H1 (cell line): ENCODE results near the gene ATF3. TPM values are rescaled to one million over a fixed set of nuclear protein-coding genes. Genes with fewer than 3 reads are reported as not detected.

Source experiments
- CTCF ChIA-PET: fragments of 300-600 bp; sonication (Branson Sonifier 250); formaldehyde crosslinking; loops from one replicate; lab custom pipeline; 2021; ENCODE audit not compliant: partially characterized antibody; lab: Charles Lee
- POLR2A ChIA-PET: fragments of 300-600 bp; sonication (Branson Sonifier 250); formaldehyde crosslinking; loops from one replicate; lab custom pipeline; 2021; ENCODE audit warnings: inconsistent platforms; ENCODE audit not compliant: partially characterized antibody; lab: Charles Lee
- DNase-seq, 2 experiments: peaks; one replicate each; pipeline versions ENCODE4 v3.0.0 to v3.0.0-alpha.2; 2010 to 2022; ENCODE audit warnings: low spot score in 2 of 2, low read depth in 1 of 2, mixed read lengths in 1 of 2
- FAIRE-seq: peaks from 2 replicates; lab custom pipeline; 2011; peaks lifted over from hg19 to GRCh38; lab: Jason Lieb, UNC
- H2AFZ ChIP-seq: 2 replicates; pipeline ENCODE4 v1.8.1; 2012; ENCODE audit warnings: low read length, inconsistent platforms
- H2AK5ac ChIP-seq: 2 replicates; pipeline ENCODE4 v1.6.1; 2013; ENCODE audit warnings: low read depth, low read length
- H2BK120ac ChIP-seq: replicated peaks from 2 replicates; pipeline ENCODE3; 2013; ENCODE audit warnings: low read depth, low read length, inconsistent platforms
- H2BK12ac ChIP-seq: 2 replicates; pipeline ENCODE4 v1.6.1; 2013; ENCODE audit warnings: low read depth, low read length
- H2BK15ac ChIP-seq: 2 replicates; pipeline ENCODE4 v1.6.1; 2013; ENCODE audit warnings: low read length
- H2BK20ac ChIP-seq: 2 replicates; pipeline ENCODE4 v1.6.1; 2013; ENCODE audit warnings: low read length
- H2BK5ac ChIP-seq: 2 replicates; pipeline ENCODE4 v1.6.1; 2013; ENCODE audit warnings: low read depth, low read length
- H3K14ac ChIP-seq: 2 replicates; pipeline ENCODE4 v1.6.1; 2013; ENCODE audit warnings: inconsistent platforms; ENCODE audit not compliant: insufficient read length
- H3K18ac ChIP-seq: 2 replicates; pipeline ENCODE4 v1.6.1; 2013; ENCODE audit warnings: low read length; ENCODE audit errors: extremely low read depth
- H3K23ac ChIP-seq: 2 replicates; pipeline ENCODE4 v1.6.1; 2013; ENCODE audit warnings: inconsistent platforms; ENCODE audit not compliant: insufficient read length
- H3K23me2 ChIP-seq: 2 replicates; pipeline ENCODE4 v1.6.1; 2013; ENCODE audit warnings: low read depth, low read length
- H3K27ac ChIP-seq: 2 replicates; pipeline ENCODE4 v1.6.1; 2011; ENCODE audit warnings: low read depth, low read length, inconsistent platforms
- H3K27me3 ChIP-seq, 4 experiments: replicated peaks in 1 of 4; 1 replicate in 1 of 4; 2 replicates in 3 of 4; pipeline versions ENCODE4 v1.6.1 to v1.8.1; 2011 to 2013; ENCODE audit warnings: low read length in 3 of 4, mild to moderate bottlenecking in 3 of 4, inconsistent platforms in 2 of 4, mixed read lengths in 2 of 4, moderate library complexity in 1 of 4; ENCODE audit not compliant: control insufficient read depth in 3 of 4, insufficient read depth in 3 of 4; ENCODE audit errors: extremely low read depth in 1 of 4
- H3K36me3 ChIP-seq, 4 experiments: 2 replicates each; pipeline versions ENCODE4 v1.6.1 to v1.8.1; 2011 to 2013; ENCODE audit warnings: mild to moderate bottlenecking in 4 of 4, low read length in 3 of 4, moderate library complexity in 2 of 4, control low read depth in 1 of 4, inconsistent platforms in 1 of 4; ENCODE audit not compliant: insufficient read depth in 4 of 4, control insufficient read depth in 2 of 4
- H3K4ac ChIP-seq: replicated peaks from 2 replicates; pipeline ENCODE3; 2013; ENCODE audit warnings: low read length, low read depth, mixed read lengths, inconsistent platforms; ENCODE audit not compliant: insufficient read length
- H3K4me1 ChIP-seq, 4 experiments: replicated peaks in 1 of 4; 1 replicate in 1 of 4; 2 replicates in 3 of 4; pipeline versions ENCODE4 v1.6.1 to v1.8.1; 2011 to 2013; ENCODE audit warnings: low read length in 3 of 4, inconsistent platforms in 2 of 4, mixed read lengths in 1 of 4; ENCODE audit not compliant: insufficient read depth in 4 of 4, control insufficient read depth in 3 of 4
- H3K4me2 ChIP-seq, 2 experiments: 2 replicates each; pipeline versions ENCODE4 v1.6.1 to v1.8.1; 2011 to 2013; ENCODE audit warnings: low read depth in 2 of 2, low read length in 2 of 2, control low read depth in 1 of 2, inconsistent platforms in 1 of 2, mild to moderate bottlenecking in 1 of 2; ENCODE audit not compliant: insufficient read depth in 1 of 2
- H3K4me3 ChIP-seq, 4 experiments: fragments of 200-600, 300-600 bp in 1 of 4; sonication (generic), shearing (Covaris generic), sonication (Bioruptor Twin) in 1 of 4; 2 replicates each; pipeline versions ENCODE4 v1.5.1 to v1.8.1; 2011 to 2016; ENCODE audit warnings: low read length in 4 of 4, low read depth in 3 of 4, control low read depth in 2 of 4, inconsistent platforms in 2 of 4, mild to moderate bottlenecking in 2 of 4, mixed read lengths in 1 of 4, moderate library complexity in 1 of 4; ENCODE audit not compliant: insufficient read depth in 2 of 4; ENCODE audit errors: extremely low read depth in 1 of 4
- H3K56ac ChIP-seq: replicated peaks from 2 replicates; pipeline ENCODE3; 2013; ENCODE audit warnings: low read depth, mild to moderate bottlenecking, mixed read lengths, low read length, inconsistent platforms; ENCODE audit not compliant: insufficient read length
- H3K79me1 ChIP-seq: 2 replicates; pipeline ENCODE4 v1.6.1; 2013; ENCODE audit warnings: low read depth, low read length, control low read depth
- H3K79me2 ChIP-seq, 2 experiments: 2 replicates each; pipeline versions ENCODE4 v1.6.1 to v1.8.1; 2012 to 2013; ENCODE audit warnings: low read length in 2 of 2, mild to moderate bottlenecking in 2 of 2, inconsistent platforms in 1 of 2; ENCODE audit not compliant: insufficient read depth in 2 of 2, control insufficient read depth in 1 of 2
- H3K9ac ChIP-seq, 4 experiments: replicated peaks in 1 of 4; 1 replicate in 1 of 4; 2 replicates in 3 of 4; pipeline versions ENCODE4 v1.6.1 to v1.8.1; 2011 to 2013; ENCODE audit warnings: low read depth in 3 of 4, low read length in 3 of 4, control low read depth in 2 of 4, mild to moderate bottlenecking in 2 of 4, moderate library complexity in 2 of 4, inconsistent platforms in 1 of 4; ENCODE audit errors: extremely low read depth in 1 of 4
- H3K9me3 ChIP-seq, 2 experiments: 2 replicates each; pipeline versions ENCODE4 v1.6.1 to v1.8.1; 2012 to 2013; ENCODE audit warnings: mild to moderate bottlenecking in 2 of 2, moderate library complexity in 2 of 2, control low read depth in 1 of 2, inconsistent platforms in 1 of 2, low read depth in 1 of 2, low read length in 1 of 2, mixed read lengths in 1 of 2; ENCODE audit not compliant: insufficient read depth in 2 of 2
- H4K20me1 ChIP-seq, 2 experiments: replicated peaks in 1 of 2; 2 replicates each; pipeline versions ENCODE3 to v1.8.1; 2011 to 2013; ENCODE audit warnings: inconsistent platforms in 2 of 2, low read length in 2 of 2, mild to moderate bottlenecking in 1 of 2; ENCODE audit not compliant: insufficient read depth in 2 of 2, control insufficient read depth in 1 of 2
- H4K5ac ChIP-seq: 2 replicates; pipeline ENCODE4 v1.6.1; 2013; ENCODE audit warnings: low read length, low read depth, mixed read lengths, inconsistent platforms; ENCODE audit not compliant: insufficient read length
- H4K8ac ChIP-seq: 2 replicates; pipeline ENCODE4 v1.8.0; 2013; ENCODE audit warnings: mild to moderate bottlenecking, moderate library complexity, low read length, inconsistent platforms; ENCODE audit not compliant: insufficient read depth; ENCODE audit errors: extremely low read depth
- H4K91ac ChIP-seq: replicated peaks from 2 replicates; pipeline ENCODE3; 2013; ENCODE audit warnings: low read length, mixed read lengths, inconsistent platforms; ENCODE audit not compliant: insufficient read length
- ASH2L ChIP-seq: fragments of 200-600, 300-600 bp; sonication (generic); IDR thresholded peaks from one replicate; pipeline ENCODE4 v1.7.1; 2017; ENCODE audit warnings: low read length
- BACH1 ChIP-seq: IDR thresholded peaks from 2 replicates; pipeline ENCODE4 v1.6.1; 2012; ENCODE audit warnings: low read length, improper control_type of control experiment
- CTBP2 ChIP-seq: IDR thresholded peaks from 2 replicates; pipeline ENCODE4 v1.7.0; 2011; ENCODE audit warnings: borderline replicate concordance, mild to moderate bottlenecking, moderate library complexity, mixed read lengths, low read length; ENCODE audit not compliant: insufficient read depth, insufficient read length
- NRF1 ChIP-seq: IDR thresholded peaks from 2 replicates; pipeline ENCODE4 v1.6.1; 2011; ENCODE audit warnings: mild to moderate bottlenecking, low read depth, low read length, improper control_type of control experiment
- POLR2AphosphoS5 ChIP-seq: IDR thresholded peaks from 2 replicates; pipeline ENCODE4 v1.6.1; 2011; ENCODE audit warnings: low read depth, low read length
- SP2 ChIP-seq: IDR thresholded peaks from 2 replicates; pipeline ENCODE4 v1.6.1; 2012; ENCODE audit warnings: mild to moderate bottlenecking, low read length, inconsistent platforms
- SP4 ChIP-seq: IDR thresholded peaks from 2 replicates; pipeline ENCODE4 v1.6.1; 2012; ENCODE audit warnings: low read length, inconsistent platforms
- SUZ12 ChIP-seq: fragments of 200-600 bp; sonication (generic); IDR thresholded peaks from 2 replicates; pipeline ENCODE4 v1.6.1; 2012; ENCODE audit warnings: mild to moderate bottlenecking, inconsistent platforms, low read length, moderate library complexity, mixed read lengths
- TAF1 ChIP-seq: IDR thresholded peaks from 2 replicates; pipeline ENCODE4 v1.6.1; 2011; ENCODE audit warnings: mild to moderate bottlenecking, low read depth, low read length
- YY1 ChIP-seq: IDR thresholded peaks from 2 replicates; pipeline ENCODE4 v1.6.1; 2011; ENCODE audit warnings: low read depth, mild to moderate bottlenecking, low read length
- WGBS, 2 experiments: shearing (Covaris generic) in 1 of 2; methylation state at CpG; one replicate each; pipeline versions ENCODE4 v1.1.6 to v1.1.7; 2013 to 2015; ENCODE audit warnings: low lambda C conversion rate in 2 of 2, mixed read lengths in 2 of 2, inconsistent platforms in 1 of 2, low coverage in 1 of 2, missing lambda C conversion rate in 1 of 2; ENCODE audit not compliant: insufficient replicate concordance in 2 of 2, insufficient coverage in 1 of 2, insufficient read length in 1 of 2; ENCODE audit errors: extremely low coverage in 1 of 2, missing lambda C conversion rate in 1 of 2; 5-methylcytosine and 5-hydroxymethylcytosine counted together
- polyA plus RNA-seq, 7 experiments: library from polyadenylated mRNA; depleted of rRNA in 3 of 7; stranded (reverse) in 5 of 7; unstranded in 2 of 7; fragments of >200 nt in 5 of 7; fragments of 200-250 nt in 2 of 7; gene quantifications; 1 replicate in 5 of 7; 2 replicates in 1 of 7; 4 replicates in 1 of 7; pipeline versions ENCODE4 v1.2.1 to v1.2.3, GENCODE V29; 2011 to 2013; ENCODE audit warnings: missing spikeins in 2 of 7, mixed read lengths in 2 of 7
- total RNA-seq: library from RNA; stranded (reverse); fragmentation: NEBNext Ultra II Directional; extraction: Animal tissue kit (Norgen Biotek cat#: 25700); gene quantifications from 2 replicates; pipeline ENCODE4 v1.2.1, GENCODE V29; 2021

The ATF3 gene
- total and polyA plus RNA-seq, 2 of the 8 experiments (the other 6 are each of a cell fraction or from before 2014, with no cell fraction given), result 12.2 to 27.7 TPM

- Histone ChIP-seq H3K4me1 (peaks cover 0 to 7% (median under 1%) of the 10 kb centered on the region in 4 experiments; a peak in 2 of 7 replicates), H4K8ac (no peak overlapping the region), H3K4me3 (no peak overlapping the region), H3K23ac (no peak overlapping the region), H3K27ac (no peak overlapping the region), H3K4me2 (no peak overlapping the region), H2BK12ac (no peak overlapping the region)
- no peak for FAIRE-seq
- no peak for TF ChIP-seq SUZ12
- no peak for TF ChIP-seq TAF1
- TF ChIP-seq SP2, result no peak
- no peak for TF ChIP-seq YY1
- no peak for TF ChIP-seq BACH1
- no peak for TF ChIP-seq CTBP2
- TF ChIP-seq POLR2AphosphoS5, result no peak
- TF ChIP-seq ASH2L, result no peak
- TF ChIP-seq NRF1, result no peak
- no peak for TF ChIP-seq SP4
- TF ChIP-seq, all 59 proteins: peak for 0
- H2AK5ac ChIP-seq, result no peak overlapping the region
- H3K79me2 ChIP-seq, result no peaks in the 10 kb centered on the region
- no peaks in the 10 kb centered on the region for H4K20me1 ChIP-seq
- no peak overlapping the region for H3K18ac ChIP-seq
- no peak overlapping the region for H3K14ac ChIP-seq
- no peaks in the 10 kb centered on the region for H3K36me3 ChIP-seq
- H4K5ac ChIP-seq, result no peak overlapping the region
- H2BK15ac ChIP-seq, result no peak overlapping the region
- peaks cover 3% of the 10 kb centered on the region in 2 experiments; a peak in 2 of 4 replicates for H3K9me3 ChIP-seq
- no peak overlapping the region for H2BK5ac ChIP-seq
- 78% methylated on average over 6 of the region's 6 CpGs; no CpG with 5 or more reads in 1 of the 2 experiments for WGBS, 2 experiments
- H2BK120ac ChIP-seq, result no peak overlapping the region
- H3K27me3 ChIP-seq, result no peaks in the 10 kb centered on the region
- H3K79me1 ChIP-seq, result no peaks in the 10 kb centered on the region
- H3K56ac ChIP-seq, result no peak overlapping the region
- POLR2A ChIA-PET, result interaction anchor here (0.5 to 1.1 kb wide), 4 partner anchors 9 to 1062 kb away, joined by 3 read pairs; no protein-coding TSS in a partner anchor
- no peak overlapping the region for H3K4ac ChIP-seq
- DNase-seq, result no peak
- H2BK20ac ChIP-seq, result no peak overlapping the region
- H3K9ac ChIP-seq, result no peak overlapping the region
- H2AFZ ChIP-seq, result no peak overlapping the region
- CTCF ChIA-PET, result interaction anchor here (0.6 to 1.9 kb wide), 3 partner anchors 9 to 14 kb away, joined by 3 to 11 read pairs (median 3); no protein-coding TSS in a partner anchor
- peaks cover 3% of the 10 kb centered on the region; the same call in 1 of the 2 replicates for H3K23me2 ChIP-seq
- H4K91ac ChIP-seq, result no peak overlapping the region
Measured at GRCh38 chr1:212655668-212656440, 47.3 kb downstream of the ATF3 start.
